HG02571 (cell line): ENCODE data around the gene ZDHHC18.

Source experiments
- ATAC-seq: cut with Tn5 transposase; IDR thresholded peaks from one replicate; pipeline ENCODE4 v1.9.1; 2021; ENCODE audit warnings: mild to moderate bottlenecking, moderate library complexity; ENCODE audit not compliant: unreplicated experiment

ZDHHC18 gene, protein sequence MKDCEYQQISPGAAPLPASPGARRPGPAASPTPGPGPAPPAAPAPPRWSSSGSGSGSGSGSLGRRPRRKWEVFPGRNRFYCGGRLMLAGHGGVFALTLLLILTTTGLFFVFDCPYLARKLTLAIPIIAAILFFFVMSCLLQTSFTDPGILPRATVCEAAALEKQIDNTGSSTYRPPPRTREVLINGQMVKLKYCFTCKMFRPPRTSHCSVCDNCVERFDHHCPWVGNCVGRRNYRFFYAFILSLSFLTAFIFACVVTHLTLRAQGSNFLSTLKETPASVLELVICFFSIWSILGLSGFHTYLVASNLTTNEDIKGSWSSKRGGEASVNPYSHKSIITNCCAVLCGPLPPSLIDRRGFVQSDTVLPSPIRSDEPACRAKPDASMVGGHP

GRCh38 chr1:26826261-26827105 is at the start of gene ZDHHC18:
Gene ZDHHC18, plus strand, starts transcription at chr1:26826688. Its CDS starts 117 bp downstream, at chr1:26826805.
- ATAC-seq: peak; percentile 65

DNA sequence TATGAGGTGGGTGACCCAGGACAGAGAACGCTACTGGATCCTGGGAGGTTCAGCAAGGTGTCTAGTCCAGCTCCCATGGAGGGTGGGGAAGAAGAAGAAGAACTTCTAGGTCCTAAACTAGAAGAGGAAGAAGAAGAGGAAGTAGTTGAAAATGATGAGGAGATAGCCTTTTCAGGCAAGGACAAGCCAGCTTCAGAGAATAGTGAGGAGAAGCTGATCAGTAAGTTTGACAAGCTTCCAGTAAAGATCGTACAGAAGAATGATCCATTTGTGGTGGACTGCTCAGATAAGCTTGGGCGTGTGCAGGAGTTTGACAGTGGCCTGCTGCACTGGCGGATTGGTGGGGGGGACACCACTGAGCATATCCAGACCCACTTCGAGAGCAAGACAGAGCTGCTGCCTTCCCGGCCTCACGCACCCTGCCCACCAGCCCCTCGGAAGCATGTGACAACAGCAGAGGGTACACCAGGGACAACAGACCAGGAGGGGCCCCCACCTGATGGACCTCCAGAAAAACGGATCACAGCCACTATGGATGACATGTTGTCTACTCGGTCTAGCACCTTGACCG is 47.3 kb upstream of the ZDHHC18 start:
- no peak for ATAC-seq

- no peak for ATAC-seq
Measured at GRCh38 chr1:26780344-26780957, 46.0 kb upstream of the ZDHHC18 start.

DNA sequence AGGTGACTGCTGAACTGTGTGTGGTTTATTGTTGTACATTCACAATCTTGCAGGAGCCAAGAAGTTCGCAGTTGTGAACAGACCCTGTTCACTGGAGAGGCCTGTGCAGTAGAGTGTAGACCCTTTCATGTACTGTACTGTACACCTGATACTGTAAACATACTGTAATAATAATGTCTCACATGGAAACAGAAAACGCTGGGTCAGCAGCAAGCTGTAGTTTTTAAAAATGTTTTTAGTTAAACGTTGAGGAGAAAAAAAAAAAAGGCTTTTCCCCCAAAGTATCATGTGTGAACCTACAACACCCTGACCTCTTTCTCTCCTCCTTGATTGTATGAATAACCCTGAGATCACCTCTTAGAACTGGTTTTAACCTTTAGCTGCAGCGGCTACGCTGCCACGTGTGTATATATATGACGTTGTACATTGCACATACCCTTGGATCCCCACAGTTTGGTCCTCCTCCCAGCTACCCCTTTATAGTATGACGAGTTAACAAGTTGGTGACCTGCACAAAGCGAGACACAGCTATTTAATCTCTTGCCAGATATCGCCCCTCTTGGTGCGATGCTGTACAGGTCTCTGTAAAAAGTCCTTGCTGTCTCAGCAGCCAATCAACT is 45.2 kb upstream of the ZDHHC18 start:
- ATAC-seq: no peak

DNA sequence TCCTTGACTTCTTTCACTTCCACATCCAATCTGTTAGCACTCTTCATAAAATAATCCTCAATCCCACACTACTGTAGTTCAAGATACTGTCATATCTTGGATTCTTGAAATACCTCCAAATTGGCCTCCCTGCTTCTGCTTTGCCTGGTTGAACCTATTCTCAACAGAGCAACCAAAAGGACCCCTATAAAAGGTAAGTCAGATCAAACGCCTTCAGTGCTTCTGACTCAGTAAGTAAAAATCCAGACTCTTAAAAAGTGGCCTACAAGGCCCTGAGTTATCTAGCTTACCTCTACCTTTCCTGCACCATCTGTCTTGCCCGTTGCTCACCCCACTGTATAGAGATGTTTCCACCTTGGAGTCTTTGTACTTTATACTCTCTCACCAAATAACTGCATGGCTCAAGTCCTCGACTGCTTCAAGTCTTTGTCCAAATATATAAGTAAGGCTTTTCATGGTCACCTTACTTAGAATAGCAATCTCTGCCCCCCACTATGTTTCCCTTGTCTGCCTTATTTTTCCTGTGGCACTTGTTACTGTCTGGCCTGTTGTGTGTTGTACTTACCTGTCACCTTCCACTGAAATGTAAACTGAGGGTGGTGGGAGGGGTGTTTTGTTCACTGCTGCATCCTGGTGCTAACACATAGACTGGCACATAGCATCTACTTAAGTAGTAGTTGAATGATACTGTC is 43.8 kb upstream of the ZDHHC18 start:
- no peak for ATAC-seq

DNA sequence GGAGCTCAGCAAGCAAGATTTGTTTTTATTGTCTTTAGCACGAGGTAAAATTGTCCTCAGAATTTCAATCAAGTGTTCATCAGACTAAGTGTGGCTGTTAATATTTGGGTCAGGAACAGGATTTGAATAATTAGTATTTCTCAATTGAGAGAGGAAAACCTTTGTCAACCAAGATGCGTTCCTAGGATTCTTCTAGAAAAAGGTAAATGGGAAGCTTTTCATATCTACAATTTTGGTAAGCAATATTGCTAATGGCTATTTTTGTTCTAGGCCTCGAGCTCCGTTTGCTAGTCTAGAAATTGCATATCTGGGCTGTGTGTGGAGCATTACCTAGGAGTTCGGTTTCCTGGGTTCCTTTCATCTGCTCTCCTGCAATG is 42.9 kb upstream of the ZDHHC18 start:
- ATAC-seq: no peak

DNA sequence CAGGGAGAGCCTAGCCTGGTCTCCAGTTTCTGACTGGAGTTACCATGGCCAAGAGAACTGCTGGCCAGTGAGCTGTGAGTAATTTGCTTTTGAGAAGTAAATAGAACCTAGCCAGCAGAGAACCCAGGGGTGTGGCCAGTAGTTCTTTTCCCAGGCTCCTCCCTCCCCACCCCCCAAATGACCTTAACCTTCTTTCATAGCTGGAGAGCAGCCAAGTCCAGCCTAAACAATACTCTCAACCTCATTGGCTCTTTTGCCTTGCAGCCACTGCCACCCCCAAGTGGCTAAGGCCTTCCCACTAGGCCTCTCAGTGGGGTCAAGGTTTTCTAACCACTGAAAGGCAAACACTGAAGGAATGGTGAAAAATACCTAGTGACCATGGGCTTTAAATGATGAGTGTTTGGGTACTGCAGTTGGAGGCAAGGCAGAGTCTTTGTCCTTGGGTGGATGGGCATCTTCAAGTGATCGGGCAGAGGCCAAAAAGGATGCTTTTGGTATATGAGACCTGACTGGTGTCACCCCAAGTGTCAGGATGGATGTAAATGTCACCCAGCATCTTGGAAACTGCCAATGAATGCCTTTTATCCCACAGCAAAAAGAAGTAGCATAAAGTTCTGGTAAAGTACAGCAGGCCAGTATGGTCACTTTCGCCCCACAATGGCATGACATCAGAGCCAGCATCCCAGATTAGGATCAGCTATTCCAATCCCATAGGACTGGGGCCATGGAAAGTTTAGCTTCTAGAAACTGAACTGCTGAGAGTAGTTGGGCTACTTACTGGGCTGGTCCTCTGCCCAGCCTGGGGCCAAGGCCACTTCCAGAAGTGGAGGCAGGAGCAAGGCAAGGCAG is 42.2 kb upstream of the ZDHHC18 start:
- no peak for ATAC-seq

GRCh38 chr1:26784886-26785285 is 41.6 kb upstream of the ZDHHC18 start:
- no peak for ATAC-seq

GRCh38 chr1:26785611-26786436 is 40.7 kb upstream of the ZDHHC18 start:
- ATAC-seq: no peak

- no peak for ATAC-seq
Measured at GRCh38 chr1:26786437-26787380, 39.8 kb upstream of the ZDHHC18 start.

- peak; percentile 49 for ATAC-seq
Measured at GRCh38 chr1:26787381-26787705, 39.1 kb upstream of the ZDHHC18 start.

- ATAC-seq: peak; percentile 62
Measured at GRCh38 chr1:26787706-26788514, 38.6 kb upstream of the ZDHHC18 start, which contains the start of gene PIGV. Gene PIGV, plus strand, starts transcription at chr1:26787950. Its CDS starts 2,866 bp downstream, at chr1:26790816.

DNA sequence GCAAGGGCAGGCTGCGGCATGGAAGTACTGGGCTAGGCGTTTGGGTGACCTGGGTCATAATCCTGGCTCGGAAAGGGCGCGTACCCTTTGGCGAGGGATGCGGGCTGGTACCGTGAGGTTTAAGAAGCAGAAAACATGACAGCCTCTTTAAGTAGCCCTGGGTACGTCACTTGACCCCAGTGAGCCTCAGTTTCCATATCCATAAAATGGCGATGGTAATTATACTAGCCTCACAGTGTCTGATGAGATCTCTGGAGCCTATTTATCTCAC is 38.0 kb upstream of the ZDHHC18 start:
- no peak for ATAC-seq

- no peak for ATAC-seq
Measured at GRCh38 chr1:26788836-26789611, 37.5 kb upstream of the ZDHHC18 start.

DNA sequence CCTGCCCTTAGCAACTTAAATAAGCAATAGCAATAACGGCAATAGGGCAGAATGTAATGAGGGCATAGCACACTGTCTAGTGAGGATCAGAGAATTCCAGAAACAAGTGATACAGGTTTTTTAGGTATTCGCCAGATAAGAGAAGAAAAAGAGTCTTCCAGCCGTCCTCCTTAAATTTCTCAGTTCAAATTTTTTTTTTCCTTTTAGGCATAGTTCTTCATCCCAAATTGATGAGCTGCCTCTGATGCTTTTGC is 36.9 kb upstream of the ZDHHC18 start:
- no peak for ATAC-seq

DNA sequence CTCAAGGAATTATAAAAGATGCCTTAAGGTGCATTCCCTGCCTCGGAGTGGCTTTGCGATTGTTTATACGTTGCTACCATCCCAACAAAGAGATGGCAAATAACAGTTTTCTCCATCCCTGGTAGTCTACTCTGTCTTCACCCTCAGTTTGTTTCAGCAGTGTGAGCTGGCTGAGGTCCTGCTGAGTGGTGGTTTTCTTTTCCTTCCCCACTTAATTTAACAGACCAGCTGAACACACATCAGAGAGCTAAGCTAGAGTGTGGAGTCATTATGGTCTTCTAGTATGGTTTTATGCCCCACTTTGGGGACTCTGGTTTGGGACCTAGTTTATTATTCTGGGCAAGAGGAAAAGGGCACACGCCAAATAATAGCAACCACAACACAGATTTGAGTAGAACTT is 36.6 kb upstream of the ZDHHC18 start:
- ATAC-seq: no peak
